Endothelial cell of umbilical vein (primary cell): ENCODE measurements around the gene TAF1L.

Experiments
- CTCF ChIP-seq, 2 donors: IDR thresholded peaks; 1 replicate in 1 of 2; 2 replicates in 1 of 2; pipeline ENCODE4 v1.5.1; 2011; ENCODE audit warnings: low read length in 2 of 2, mild to moderate bottlenecking in 2 of 2, moderate library complexity in 2 of 2, control low read depth in 1 of 2, inconsistent platforms in 1 of 2, low read depth in 1 of 2; ENCODE audit not compliant: insufficient read depth in 1 of 2; ENCODE audit errors: extremely low read depth in 1 of 2
- POLR2A ChIP-seq: IDR thresholded peaks from 2 replicates; pipeline ENCODE4 v1.6.1; 2012; ENCODE audit warnings: low read depth, mild to moderate bottlenecking, control low read depth, low read length

- no peak for TF ChIP-seq POLR2A
- no peak for TF ChIP-seq CTCF (IDR thresholded peaks at IDR 0.05; ENCODE audit: extremely low read depth in 1 of 2, insufficient read depth in 1 of 2, low read depth in 1 of 2, low read length in 2 of 2)
Measured at GRCh38 chr9:32590898-32591297, 44.6 kb downstream of the TAF1L start.
